Sigmoid colon (tissue), 4 donors: ENCODE results near the gene IL10RA.

Experiments
- EP300 ChIP-seq, 4 donors: sonication (generic); formaldehyde crosslinking; IDR thresholded peaks; one replicate each; pipeline ENCODE4 v1.6.1; 2017; ENCODE audit warnings: antibody characterized with exemption in 4 of 4
- POLR2A ChIP-seq, 2 donors: fragments of 450-650 bp; IDR thresholded peaks; one replicate each; pipeline ENCODE4 v1.6.1; 2016; ENCODE audit warnings: antibody characterized with exemption in 2 of 2, mild to moderate bottlenecking in 2 of 2, moderate library complexity in 2 of 2
- TF ChIP-seq, protein P1 (sequence below), 4 experiments: fragments of 450-650 bp in 3 of 4; fragments of 200-600 bp in 1 of 4; IDR thresholded peaks; one replicate each; pipeline ENCODE4 v1.5.1; 2016 to 2019; ENCODE audit warnings: antibody characterized with exemption in 4 of 4, mild to moderate bottlenecking in 3 of 4, moderate library complexity in 2 of 4

DNA sequence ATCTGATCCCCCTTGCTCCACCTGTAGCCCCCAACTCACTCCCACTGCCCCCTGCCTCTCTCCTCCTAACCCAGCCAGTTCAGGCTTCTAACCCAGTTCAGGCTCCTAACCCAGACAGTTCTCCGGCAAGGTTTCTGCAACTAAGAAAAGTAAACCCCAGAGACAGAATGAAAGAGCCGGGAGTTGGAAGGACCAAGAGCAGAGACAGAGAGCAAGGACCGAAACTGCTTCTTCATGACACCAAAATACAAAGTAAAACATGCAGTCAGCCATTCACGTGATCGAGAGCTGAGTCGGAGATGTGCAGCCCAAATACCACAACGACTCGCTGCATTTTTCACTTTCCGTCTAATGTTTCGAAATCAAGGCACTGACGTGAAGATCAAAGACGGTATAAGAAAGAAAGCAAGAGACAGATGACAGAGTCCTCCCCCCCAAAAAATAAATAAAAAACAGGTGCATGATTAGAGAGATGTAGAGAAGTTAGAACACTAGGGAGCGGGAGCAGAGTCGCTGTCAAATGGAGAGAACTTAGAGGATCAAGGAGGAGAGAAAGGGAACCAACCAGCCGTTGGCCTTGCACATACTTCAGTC lies 884 bp downstream of the IL10RA start:
- TF ChIP-seq, protein P1, sequence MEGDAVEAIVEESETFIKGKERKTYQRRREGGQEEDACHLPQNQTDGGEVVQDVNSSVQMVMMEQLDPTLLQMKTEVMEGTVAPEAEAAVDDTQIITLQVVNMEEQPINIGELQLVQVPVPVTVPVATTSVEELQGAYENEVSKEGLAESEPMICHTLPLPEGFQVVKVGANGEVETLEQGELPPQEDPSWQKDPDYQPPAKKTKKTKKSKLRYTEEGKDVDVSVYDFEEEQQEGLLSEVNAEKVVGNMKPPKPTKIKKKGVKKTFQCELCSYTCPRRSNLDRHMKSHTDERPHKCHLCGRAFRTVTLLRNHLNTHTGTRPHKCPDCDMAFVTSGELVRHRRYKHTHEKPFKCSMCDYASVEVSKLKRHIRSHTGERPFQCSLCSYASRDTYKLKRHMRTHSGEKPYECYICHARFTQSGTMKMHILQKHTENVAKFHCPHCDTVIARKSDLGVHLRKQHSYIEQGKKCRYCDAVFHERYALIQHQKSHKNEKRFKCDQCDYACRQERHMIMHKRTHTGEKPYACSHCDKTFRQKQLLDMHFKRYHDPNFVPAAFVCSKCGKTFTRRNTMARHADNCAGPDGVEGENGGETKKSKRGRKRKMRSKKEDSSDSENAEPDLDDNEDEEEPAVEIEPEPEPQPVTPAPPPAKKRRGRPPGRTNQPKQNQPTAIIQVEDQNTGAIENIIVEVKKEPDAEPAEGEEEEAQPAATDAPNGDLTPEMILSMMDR (IDR thresholded peaks at IDR 0.05), result no peak
- TF ChIP-seq POLR2A (IDR thresholded peaks at IDR 0.05) (no peak), EP300 (IDR thresholded peaks at IDR 0.05) (no peak)
